Ishikawa (cell line): ENCODE data around the gene NCOA7.

Source experiments
- CEBPB ChIP-seq: IDR thresholded peaks from 2 replicates; pipeline ENCODE4 v1.6.1; 2012
- CREB1 ChIP-seq: IDR thresholded peaks from 2 replicates; pipeline ENCODE4 v1.6.1; 2012; ENCODE audit warnings: low read depth
- EGR1 ChIP-seq: IDR thresholded peaks from 2 replicates; pipeline ENCODE4 v1.6.1; 2012
- EP300 ChIP-seq: IDR thresholded peaks from 2 replicates; pipeline ENCODE4 v1.6.1; 2012; ENCODE audit warnings: borderline replicate concordance
- FOXM1 ChIP-seq: IDR thresholded peaks from 2 replicates; pipeline ENCODE4 v1.6.1; 2012; ENCODE audit warnings: low read depth, borderline replicate concordance
- MAX ChIP-seq: IDR thresholded peaks from 2 replicates; pipeline ENCODE4 v1.6.1; 2012
- NFIC ChIP-seq: IDR thresholded peaks from 2 replicates; pipeline ENCODE4 v1.6.1; 2012
- RAD21 ChIP-seq: IDR thresholded peaks from 2 replicates; pipeline ENCODE4 v1.6.1; 2012; ENCODE audit warnings: low read depth
- REST ChIP-seq: IDR thresholded peaks from 2 replicates; pipeline ENCODE4 v1.6.1; 2012; ENCODE audit warnings: low read depth, mild to moderate bottlenecking
- TAF1 ChIP-seq: IDR thresholded peaks from 2 replicates; pipeline ENCODE4 v1.6.1; 2012; ENCODE audit warnings: low read depth, mild to moderate bottlenecking
- TCF12 ChIP-seq: IDR thresholded peaks from 2 replicates; pipeline ENCODE4 v1.6.1; 2012; ENCODE audit warnings: low read depth
- TEAD4 ChIP-seq: IDR thresholded peaks from 2 replicates; pipeline ENCODE4 v1.6.1; 2012
- USF1 ChIP-seq: IDR thresholded peaks from 2 replicates; pipeline ENCODE4 v1.6.1; 2012
- YY1 ChIP-seq: IDR thresholded peaks from 2 replicates; pipeline ENCODE4 v1.6.1; 2012; ENCODE audit warnings: low read depth
- ZBTB7A ChIP-seq: IDR thresholded peaks from 2 replicates; pipeline ENCODE4 v1.6.1; 2012; ENCODE audit warnings: low read depth

Gene NCOA7

GRCh38 chr6:125970760-125971159 is 180.0 kb downstream of the NCOA7 start:
- TF ChIP-seq TAF1, result no peak
- TF ChIP-seq ZBTB7A, result no peak
- no peak for TF ChIP-seq TEAD4
- TF ChIP-seq EGR1, result no peak
- no peak for TF ChIP-seq RAD21
- no peak for TF ChIP-seq FOXM1
- no peak for TF ChIP-seq EP300
- TF ChIP-seq USF1, result no peak
- no peak for TF ChIP-seq REST
- no peak for TF ChIP-seq TCF12
- TF ChIP-seq CREB1, result no peak
- no peak for TF ChIP-seq YY1
- TF ChIP-seq MAX, result no peak
- no peak for TF ChIP-seq CEBPB
- TF ChIP-seq NFIC, result no peak

- TF ChIP-seq TCF12, result no peak
- TF ChIP-seq RAD21, result peak; percentile 50
- no peak for TF ChIP-seq TEAD4
- no peak for TF ChIP-seq EP300
- TF ChIP-seq NFIC, result no peak
These were observed 183.6 kb downstream of the NCOA7 start for GRCh38 chr6:125974214-125974866.

GRCh38 chr6:125979101-125979500 is 188.3 kb downstream of the NCOA7 start:
- no peak for TF ChIP-seq NFIC
- TF ChIP-seq REST, result no peak
- TF ChIP-seq CEBPB, result no peak
- TF ChIP-seq TCF12, result no peak
- no peak for TF ChIP-seq TAF1
- no peak for TF ChIP-seq TEAD4
- TF ChIP-seq EGR1, result no peak
- TF ChIP-seq ZBTB7A, result no peak
- TF ChIP-seq FOXM1, result no peak
- no peak for TF ChIP-seq YY1
- no peak for TF ChIP-seq USF1
- TF ChIP-seq EP300, result no peak
- TF ChIP-seq MAX, result no peak
- no peak for TF ChIP-seq RAD21
- no peak for TF ChIP-seq CREB1
